H9 (cell line): ENCODE results near the gene CCNYL1. TPM values are rescaled to one million over a fixed set of nuclear protein-coding genes. Genes with fewer than 3 reads are reported as not detected.

Experiments
- DNase-seq: peaks from one replicate; pipeline ENCODE4 v3.0.0-alpha.2; 2017
- H2AFZ ChIP-seq: one replicate; pipeline ENCODE4 v1.6.1; 2013; ENCODE audit warnings: mild to moderate bottlenecking, low read length, control low read depth, moderate library complexity
- H2AK5ac ChIP-seq: 2 replicates; pipeline ENCODE4 v1.6.1; 2013; ENCODE audit warnings: low read length, control low read depth, mixed read lengths; ENCODE audit not compliant: insufficient read length
- H2BK120ac ChIP-seq: one replicate; pipeline ENCODE4 v1.6.1; 2013; ENCODE audit warnings: low read depth, mild to moderate bottlenecking, low read length, control low read depth, inconsistent platforms; ENCODE audit not compliant: poor library complexity, severe bottlenecking
- H2BK12ac ChIP-seq: 2 replicates; pipeline ENCODE4 v1.6.1; 2013; ENCODE audit warnings: low read length, control low read depth, mixed read lengths, low read depth; ENCODE audit not compliant: insufficient read length
- H2BK15ac ChIP-seq: 2 replicates; pipeline ENCODE4 v1.6.1; 2013; ENCODE audit warnings: low read depth, low read length, control low read depth
- H2BK20ac ChIP-seq: one replicate; pipeline ENCODE4 v1.6.1; 2013; ENCODE audit warnings: low read depth, mild to moderate bottlenecking, low read length, control low read depth, inconsistent platforms; ENCODE audit not compliant: poor library complexity, severe bottlenecking
- H2BK5ac ChIP-seq: 2 replicates; pipeline ENCODE4 v1.6.1; 2013; ENCODE audit warnings: low read length, control low read depth, mixed read lengths; ENCODE audit not compliant: insufficient read length
- H3K14ac ChIP-seq: 2 replicates; pipeline ENCODE4 v1.6.1; 2013; ENCODE audit warnings: low read length, control low read depth; ENCODE audit not compliant: insufficient read depth
- H3K18ac ChIP-seq: 2 replicates; pipeline ENCODE4 v1.6.1; 2013; ENCODE audit warnings: low read depth, mild to moderate bottlenecking, mixed read lengths, low read length, control low read depth; ENCODE audit not compliant: insufficient read length
- H3K23ac ChIP-seq: 2 replicates; pipeline ENCODE4 v1.6.1; 2013; ENCODE audit warnings: low read length, control low read depth, mixed read lengths, low read depth; ENCODE audit not compliant: insufficient read length
- H3K23me2 ChIP-seq: 2 replicates; pipeline ENCODE4 v1.6.1; 2013; ENCODE audit warnings: low read depth, mild to moderate bottlenecking, mixed read lengths, low read length, control low read depth; ENCODE audit not compliant: insufficient read length, poor library complexity, severe bottlenecking
- H3K27ac ChIP-seq: 2 replicates; pipeline ENCODE4 v1.5.1; 2013; ENCODE audit warnings: low read length, control low read depth, mixed read lengths, low read depth; ENCODE audit not compliant: insufficient read length
- H3K27me3 ChIP-seq: 2 replicates; pipeline ENCODE4 v1.6.1; 2013; ENCODE audit warnings: low read length, control low read depth, inconsistent platforms; ENCODE audit not compliant: insufficient read depth
- H3K4ac ChIP-seq: 2 replicates; pipeline ENCODE4 v1.6.1; 2013; ENCODE audit warnings: low read depth, mild to moderate bottlenecking, control low read depth, inconsistent platforms, low read length, moderate library complexity
- H3K4me1 ChIP-seq: 2 replicates; pipeline ENCODE4 v1.6.1; 2013; ENCODE audit warnings: low read length, control low read depth, inconsistent platforms; ENCODE audit not compliant: insufficient read depth
- H3K4me2 ChIP-seq: 2 replicates; pipeline ENCODE4 v1.6.1; 2013; ENCODE audit warnings: low read length, control low read depth, mixed read lengths; ENCODE audit not compliant: insufficient read length, insufficient read depth
- H3K56ac ChIP-seq: 2 replicates; pipeline ENCODE4 v1.6.1; 2013; ENCODE audit warnings: low read depth, mild to moderate bottlenecking, mixed read lengths, low read length, control low read depth; ENCODE audit not compliant: insufficient read length
- H3K79me1 ChIP-seq: 2 replicates; pipeline ENCODE4 v1.6.1; 2013; ENCODE audit warnings: low read depth, mild to moderate bottlenecking, moderate library complexity, low read length, control low read depth, inconsistent platforms; ENCODE audit not compliant: insufficient read depth, poor library complexity, severe bottlenecking
- H3K79me2 ChIP-seq: 2 replicates; pipeline ENCODE4 v1.6.1; 2013; ENCODE audit warnings: low read length, control low read depth, inconsistent platforms; ENCODE audit not compliant: insufficient read depth
- H3K9ac ChIP-seq: 2 replicates; pipeline ENCODE4 v1.6.1; 2013; ENCODE audit warnings: low read length, control low read depth, mixed read lengths; ENCODE audit not compliant: insufficient read length; ENCODE audit errors: extremely low read depth
- H3K9me3 ChIP-seq: one replicate; pipeline ENCODE4 v1.6.1; 2013; ENCODE audit warnings: low read depth, low read length, inconsistent platforms; ENCODE audit not compliant: control insufficient read depth
- H3T11ph ChIP-seq: one replicate; pipeline ENCODE4 v1.6.1; 2013; ENCODE audit warnings: mild to moderate bottlenecking, low read length, control low read depth, inconsistent platforms
- H4K20me1 ChIP-seq: one replicate; pipeline ENCODE4 v1.6.1; 2013; ENCODE audit not compliant: control insufficient read depth, insufficient read length, insufficient read depth
- H4K5ac ChIP-seq: 2 replicates; pipeline ENCODE4 v1.6.1; 2013; ENCODE audit warnings: low read depth, mild to moderate bottlenecking, mixed read lengths, low read length, control low read depth; ENCODE audit not compliant: insufficient read length
- H4K8ac ChIP-seq: replicated peaks from 2 replicates; pipeline ENCODE4 v1.6.1; 2013; ENCODE audit warnings: low read length, control low read depth, mixed read lengths, low read depth; ENCODE audit not compliant: insufficient read length
- H4K91ac ChIP-seq: 2 replicates; pipeline ENCODE4 v1.6.1; 2013; ENCODE audit warnings: low read depth, mild to moderate bottlenecking, moderate library complexity, mixed read lengths, low read length, control low read depth; ENCODE audit not compliant: insufficient read length
- H3K27ac Mint-ChIP-seq, 3 experiments: 2 replicates in 2 of 3; 3 replicates in 1 of 3; pipeline ENCODE4 v1.8.0; 2020 to 2021; ENCODE audit warnings: mixed read lengths in 3 of 3, mild to moderate bottlenecking in 1 of 3, moderate library complexity in 1 of 3
- H3K27me3 Mint-ChIP-seq: 2 replicates; pipeline ENCODE4 v1.8.0; 2021; ENCODE audit warnings: low read depth, mild to moderate bottlenecking, moderate library complexity, mixed read lengths
- H3K36me3 Mint-ChIP-seq, 3 experiments: 2 replicates in 2 of 3; 3 replicates in 1 of 3; pipeline ENCODE4 v1.8.0; 2020 to 2021; ENCODE audit warnings: low read depth in 3 of 3, mixed read lengths in 3 of 3; ENCODE audit not compliant: insufficient read depth in 1 of 3
- H3K4me1 Mint-ChIP-seq, 2 experiments: 2 replicates each; pipeline ENCODE4 v1.8.0; 2020; ENCODE audit warnings: mixed read lengths in 2 of 2
- H3K4me3 Mint-ChIP-seq, 2 experiments: 2 replicates in 1 of 2; 3 replicates in 1 of 2; pipeline ENCODE4 v1.8.0; 2020 to 2021; ENCODE audit warnings: mild to moderate bottlenecking in 2 of 2, mixed read lengths in 2 of 2, moderate library complexity in 1 of 2
- H3K9me3 Mint-ChIP-seq, 2 experiments: 2 replicates in 1 of 2; 3 replicates in 1 of 2; pipeline ENCODE4 v1.8.0; 2020; ENCODE audit warnings: mild to moderate bottlenecking in 2 of 2, mixed read lengths in 2 of 2, moderate library complexity in 1 of 2
- WGBS: extraction: QIAGEN DNeasy Blood & Tissue Kit; methylation state at CpG from one replicate; pipeline ENCODE4 v1.1.7; 2013; ENCODE audit warnings: missing lambda C conversion rate, low lambda C conversion rate, mixed read lengths; ENCODE audit not compliant: insufficient read length; ENCODE audit errors: extremely low coverage; 5-methylcytosine and 5-hydroxymethylcytosine counted together
- total RNA-seq: library from RNA; stranded (reverse); gene quantifications from 2 replicates; pipeline ENCODE4 v1.2.1, GENCODE V29; 2021
- TF ChIP-seq, protein P1 (sequence below): fragments of 200-600 bp; sonication (generic); conservative IDR thresholded peaks from 3 replicates; pipeline ENCODE4 v1.8.0; 2021; ENCODE audit warnings: antibody characterized with exemption, mild to moderate bottlenecking

Gene CCNYL1
- total RNA-seq, 1 experiment from 2014 or later: 27.0 TPM

- Mint-ChIP-seq H3K27me3 (peaks cover 3% of the 10 kb centered on the region), H3K36me3 (no peaks in the 10 kb centered on the region), H3K4me3 (no peak overlapping the region), H3K27ac (0 out of 7 replicates have a peak overlapping the region, but pooled peaks of 1 of the 3 experiments have one; percentile 35), H3K4me1 (peaks cover 33 to 34% of the 10 kb centered on the region in 2 experiments), H3K9me3 (peaks cover 2 to 5% of the 10 kb centered on the region in 2 experiments; a peak in 1 of 5 replicates)
- Histone ChIP-seq H3K27me3 (no peaks in the 10 kb centered on the region), H3K27ac (no peak overlapping the region), H3K14ac (no peak overlapping the region), H3K79me2 (no peaks in the 10 kb centered on the region), H2BK15ac (no peak overlapping the region), H4K8ac (no peak overlapping the region), H2BK120ac (no peak overlapping the region), H3K4me1 (no peaks in the 10 kb centered on the region; the same call in 1 of the 2 replicates), H2BK20ac (no peak overlapping the region), H3K9me3 (no peaks in the 10 kb centered on the region), H2BK5ac (no peak overlapping the region), H3K4ac (no peak overlapping the region), H3K56ac (no peak overlapping the region), H3K23me2 (no peaks in the 10 kb centered on the region), H2BK12ac (no peak overlapping the region), H3K18ac (no peak overlapping the region), H3K4me2 (no peak overlapping the region), H4K20me1 (no peaks in the 10 kb centered on the region), H2AK5ac (no peak overlapping the region), H4K5ac (no peak overlapping the region), H3K79me1 (no peaks in the 10 kb centered on the region), H2AFZ (no peak overlapping the region), H3K23ac (no peak overlapping the region), H3K9ac (no peak overlapping the region), H4K91ac (no peak overlapping the region), H3T11ph (no peak overlapping the region)
- DNase-seq: no peak
- TF ChIP-seq, protein P1, sequence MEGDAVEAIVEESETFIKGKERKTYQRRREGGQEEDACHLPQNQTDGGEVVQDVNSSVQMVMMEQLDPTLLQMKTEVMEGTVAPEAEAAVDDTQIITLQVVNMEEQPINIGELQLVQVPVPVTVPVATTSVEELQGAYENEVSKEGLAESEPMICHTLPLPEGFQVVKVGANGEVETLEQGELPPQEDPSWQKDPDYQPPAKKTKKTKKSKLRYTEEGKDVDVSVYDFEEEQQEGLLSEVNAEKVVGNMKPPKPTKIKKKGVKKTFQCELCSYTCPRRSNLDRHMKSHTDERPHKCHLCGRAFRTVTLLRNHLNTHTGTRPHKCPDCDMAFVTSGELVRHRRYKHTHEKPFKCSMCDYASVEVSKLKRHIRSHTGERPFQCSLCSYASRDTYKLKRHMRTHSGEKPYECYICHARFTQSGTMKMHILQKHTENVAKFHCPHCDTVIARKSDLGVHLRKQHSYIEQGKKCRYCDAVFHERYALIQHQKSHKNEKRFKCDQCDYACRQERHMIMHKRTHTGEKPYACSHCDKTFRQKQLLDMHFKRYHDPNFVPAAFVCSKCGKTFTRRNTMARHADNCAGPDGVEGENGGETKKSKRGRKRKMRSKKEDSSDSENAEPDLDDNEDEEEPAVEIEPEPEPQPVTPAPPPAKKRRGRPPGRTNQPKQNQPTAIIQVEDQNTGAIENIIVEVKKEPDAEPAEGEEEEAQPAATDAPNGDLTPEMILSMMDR: no peak
- WGBS: no CpG with 5 or more reads among the region's 6 CpGs
These were observed 65.7 kb downstream of the CCNYL1 start for GRCh38 chr2:207777124-207777523.
